HG03159 (cell line): ENCODE data around the gene GID8.

Source experiments
- ATAC-seq: cut with Tn5 transposase; IDR thresholded peaks from one replicate; pipeline ENCODE4 v1.9.1; 2021; ENCODE audit warnings: mild to moderate bottlenecking, moderate library complexity; ENCODE audit not compliant: unreplicated experiment

The GID8 gene

DNA sequence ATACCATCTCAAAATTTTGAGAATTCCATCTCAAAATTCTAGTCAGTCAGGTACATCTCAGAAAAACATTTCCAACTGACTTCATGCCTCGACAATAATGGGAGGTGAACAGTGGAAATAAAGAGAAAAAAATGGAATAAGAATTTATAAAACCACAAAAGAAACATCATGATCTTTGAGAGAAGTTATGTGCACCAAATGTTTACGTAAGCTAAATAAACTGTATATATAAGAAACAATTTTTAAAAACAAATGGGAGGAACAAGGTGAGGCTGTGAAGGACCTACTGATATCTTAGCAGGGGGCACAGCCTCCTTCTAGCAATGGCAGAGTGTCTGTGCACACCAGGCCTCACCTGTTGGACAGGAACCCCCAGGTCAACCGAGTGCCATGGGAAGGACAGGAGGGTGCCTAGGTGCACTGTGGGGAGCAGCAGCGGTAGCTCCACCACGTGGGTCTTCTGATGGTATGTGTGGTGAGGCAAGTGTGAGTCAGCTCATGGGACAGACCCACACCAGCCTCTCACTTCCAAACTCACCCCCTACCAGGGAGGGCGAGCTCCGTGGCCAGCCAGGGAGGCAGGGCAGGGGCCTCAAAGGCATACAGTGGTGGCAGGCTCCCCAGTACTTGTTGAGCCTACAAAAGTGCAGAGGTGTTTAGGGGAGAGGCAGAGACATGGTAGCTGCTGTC, 34.9 kb upstream of the GID8 start:
- no peak for ATAC-seq

DNA sequence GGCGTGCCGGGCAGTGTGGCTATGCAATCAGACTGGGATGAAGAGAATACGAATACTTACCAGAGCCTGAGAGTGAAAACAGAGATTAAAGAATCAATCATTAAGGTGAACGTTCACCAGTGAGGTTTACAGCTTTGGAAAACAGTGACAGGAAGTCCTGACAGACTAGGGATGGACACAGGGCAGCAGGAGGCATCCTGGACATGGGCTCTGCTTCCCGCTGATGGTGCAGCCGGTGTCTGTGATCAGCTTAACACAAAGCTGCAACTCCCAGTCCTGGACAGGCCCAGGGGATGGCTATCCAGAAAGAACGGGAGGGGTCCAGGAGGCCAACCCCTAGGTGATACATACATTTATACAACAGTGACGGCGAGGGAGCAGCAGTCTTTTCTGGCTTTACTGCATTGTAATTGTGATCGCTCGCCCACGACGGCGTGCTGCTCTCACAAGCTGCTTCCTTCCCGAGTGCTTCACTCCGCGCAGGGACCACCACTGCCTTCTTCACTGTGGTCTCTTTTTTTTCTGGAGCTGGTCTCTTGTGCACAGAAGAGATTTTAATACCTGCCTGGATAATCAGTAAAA, 32.3 kb upstream of the GID8 start:
- no peak for ATAC-seq

DNA sequence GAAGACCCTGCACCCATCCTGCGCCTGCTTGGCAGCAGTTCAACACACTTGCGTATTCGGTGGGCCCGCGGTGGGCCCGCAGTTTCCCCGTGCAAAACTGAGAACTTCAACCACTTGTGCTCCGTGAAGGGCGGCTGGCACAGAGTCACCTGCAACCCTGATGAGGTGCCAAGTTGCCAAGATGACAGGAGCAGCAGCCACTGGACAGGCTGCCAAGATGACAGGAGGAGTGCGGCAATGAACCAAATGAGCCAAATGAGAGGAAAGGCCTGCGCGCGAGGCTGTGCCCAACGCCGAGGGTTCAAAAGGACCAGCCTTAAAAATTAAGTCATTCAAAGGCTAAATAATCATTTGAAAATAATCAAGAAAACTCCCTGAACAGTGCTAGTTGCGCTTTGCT, 31.7 kb upstream of the GID8 start:
- ATAC-seq: no peak

DNA sequence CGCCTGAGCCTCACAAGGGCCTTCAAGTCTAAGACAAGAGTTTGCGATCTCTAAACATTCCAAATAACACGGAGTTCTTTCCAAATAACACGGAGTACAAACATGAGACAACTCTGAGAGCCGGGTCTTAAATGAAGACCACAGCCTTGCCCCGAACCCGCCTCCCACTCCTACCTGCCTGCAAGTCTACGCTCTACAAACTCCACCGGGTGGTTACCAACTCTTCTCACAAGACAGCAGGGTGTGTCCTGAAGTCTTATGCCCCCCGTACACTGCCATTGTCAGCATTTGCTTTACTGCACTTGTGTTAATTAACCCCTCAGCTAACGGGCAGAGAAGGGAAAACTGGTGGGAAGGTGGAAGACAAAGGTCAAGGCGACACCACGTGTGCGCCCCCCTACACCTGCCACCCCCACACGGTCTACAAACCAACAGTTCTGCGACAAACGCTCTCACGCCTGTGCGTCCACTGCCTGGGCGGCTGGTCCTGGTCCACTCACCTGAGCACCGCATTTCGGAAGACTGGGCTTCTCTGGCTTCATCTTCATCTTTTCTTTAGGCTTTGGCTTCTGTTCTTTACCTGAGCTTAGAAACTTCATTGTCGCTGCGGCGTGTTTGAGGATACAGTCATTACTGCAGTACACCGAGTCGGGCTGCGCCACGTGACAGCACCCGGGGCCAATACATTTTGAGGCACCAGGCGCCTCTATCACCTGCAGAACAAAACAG, 31.1 kb upstream of the GID8 start:
- ATAC-seq: no peak

DNA sequence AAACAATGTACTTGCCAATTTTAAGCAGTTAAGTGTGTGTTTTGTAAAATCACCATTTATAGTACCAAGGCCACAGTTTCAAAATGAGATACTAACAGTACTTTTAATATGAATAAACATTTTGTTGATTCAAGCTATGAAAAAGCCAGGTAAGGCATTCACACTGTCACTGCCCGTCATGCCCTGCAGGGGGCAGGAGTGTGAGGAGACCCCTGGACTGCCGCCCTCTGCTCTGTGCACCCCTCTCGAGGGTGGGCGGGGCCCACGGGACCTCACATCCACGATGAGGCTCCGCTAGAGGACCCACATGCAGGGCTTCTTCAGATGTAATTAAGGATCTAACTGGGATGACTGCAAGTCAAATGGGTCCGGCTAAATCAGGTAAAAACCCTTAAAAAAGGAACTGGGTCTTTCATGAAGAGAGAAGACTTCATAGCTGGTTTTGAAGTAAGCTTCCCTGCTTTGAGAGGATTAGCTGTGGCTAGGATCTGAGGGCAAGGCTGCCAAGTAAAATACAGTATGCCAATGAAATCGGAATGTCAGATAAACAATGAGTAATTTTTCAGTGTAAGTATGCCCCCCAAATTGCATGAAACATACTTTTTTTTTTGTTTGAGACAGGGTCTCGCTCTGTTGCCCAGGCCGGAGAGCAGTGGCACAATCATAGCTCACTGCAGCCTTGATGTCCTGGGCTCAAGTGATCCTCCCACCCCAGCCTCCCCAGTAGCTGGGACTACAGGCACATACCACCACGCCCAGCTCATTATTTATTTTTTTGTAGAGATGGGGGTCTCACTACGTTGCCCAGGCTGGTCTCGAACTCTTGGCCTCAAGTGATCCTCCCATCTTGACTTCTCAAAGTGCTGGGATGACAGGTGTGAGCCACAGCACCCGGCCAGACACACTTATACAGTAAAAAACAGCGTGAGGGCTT, 30.3 kb upstream of the GID8 start:
- no peak for ATAC-seq

DNA sequence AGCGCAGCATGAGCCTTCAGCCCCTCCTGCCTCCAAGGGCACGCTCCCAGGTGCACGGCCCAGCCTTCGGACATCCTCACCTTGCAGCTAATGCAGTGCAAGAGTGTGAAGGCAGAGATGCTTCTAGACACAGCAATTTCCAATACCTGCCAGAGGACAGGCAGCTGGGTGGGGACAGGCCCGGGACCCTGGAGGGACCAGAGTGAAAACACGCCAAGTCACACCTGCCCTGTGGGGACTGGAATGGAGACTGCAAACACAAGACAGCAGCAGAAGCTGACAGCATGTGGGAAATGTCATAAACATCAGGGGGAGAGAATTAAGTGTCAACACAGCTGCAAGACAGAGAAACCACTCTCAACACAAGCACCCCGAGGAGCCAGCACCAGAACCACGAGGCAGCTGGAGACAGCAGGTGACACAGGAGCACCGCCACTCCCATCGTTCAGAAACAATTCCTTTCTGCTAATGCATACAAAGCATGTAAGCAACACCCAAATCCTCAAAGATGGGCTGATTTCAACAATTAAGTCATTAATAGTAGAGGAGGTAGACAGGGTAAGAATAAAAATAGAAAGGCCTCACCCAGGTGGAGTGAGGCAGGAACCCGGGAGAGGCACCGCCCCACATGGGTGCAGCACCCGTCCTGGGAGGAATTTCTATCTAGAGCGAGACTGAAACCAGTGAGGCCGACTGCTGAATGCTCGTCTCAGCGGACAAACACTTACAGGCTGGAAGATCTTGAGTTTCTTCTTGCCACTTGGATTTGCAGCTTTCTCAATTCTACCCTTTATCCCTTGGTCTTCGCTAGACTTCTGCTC, 28.8 kb upstream of the GID8 start:
- ATAC-seq: no peak

DNA sequence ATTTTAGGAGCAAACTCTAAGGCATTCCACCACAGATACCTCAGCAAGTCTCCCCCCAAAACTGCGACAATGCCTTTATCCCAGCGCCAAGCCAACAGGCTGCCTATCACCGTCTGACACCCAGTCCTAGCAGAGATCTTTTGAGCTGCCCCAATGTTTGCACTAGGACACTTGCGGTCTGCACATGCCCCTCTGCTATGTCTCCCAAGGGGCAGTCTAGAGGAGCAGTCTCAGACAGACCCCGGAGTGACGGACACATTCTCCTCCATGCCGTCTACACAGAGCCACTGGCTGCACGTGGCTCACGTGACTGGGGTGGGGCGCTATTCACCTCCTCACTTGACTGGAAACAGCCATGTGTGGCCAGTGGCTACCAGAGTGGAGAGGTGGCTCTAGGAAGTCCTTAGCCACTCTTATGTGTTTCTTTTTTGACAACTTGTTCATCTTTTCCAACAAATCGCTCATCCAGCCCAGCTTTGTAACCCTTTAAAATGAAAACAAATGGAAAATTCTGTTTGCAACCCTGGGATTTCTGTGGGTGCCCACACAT, 27.7 kb upstream of the GID8 start:
- no peak for ATAC-seq

DNA sequence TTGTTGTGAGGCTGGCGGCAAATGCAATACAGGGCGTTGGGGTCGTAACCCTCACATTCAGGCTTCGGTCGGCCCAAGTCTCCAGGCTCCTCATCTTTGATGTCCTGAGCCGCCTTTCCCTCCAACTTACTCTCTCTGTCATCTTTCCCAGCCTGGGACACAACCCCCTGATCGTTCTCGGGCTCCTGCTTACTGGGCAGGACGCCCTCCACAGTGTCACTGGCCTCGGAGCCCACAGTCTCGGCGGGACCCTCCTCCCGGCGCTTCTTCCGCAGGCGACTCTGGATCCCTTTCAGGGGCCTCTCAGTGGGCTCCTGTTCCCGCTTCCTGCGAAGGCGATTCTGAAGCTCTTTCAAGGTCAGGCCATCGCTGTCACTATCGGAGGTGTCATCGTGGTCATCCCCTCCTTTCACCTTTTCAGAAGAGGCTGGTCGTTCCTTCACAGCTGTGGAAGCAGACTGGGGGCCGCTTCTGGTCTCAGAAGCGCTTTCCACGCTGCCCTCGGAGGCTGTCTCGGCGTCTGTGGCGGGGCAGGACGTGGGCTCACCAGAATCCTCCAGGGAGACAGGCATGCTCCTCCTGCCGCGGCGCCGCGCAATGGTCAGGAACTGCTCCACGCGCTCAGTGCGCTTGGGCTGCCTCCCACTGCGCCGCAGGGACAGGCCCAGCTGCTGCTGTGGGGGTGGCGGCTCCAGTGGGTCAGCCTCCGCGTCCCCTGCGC, 27.0 kb upstream of the GID8 start:
- ATAC-seq: no peak

DNA sequence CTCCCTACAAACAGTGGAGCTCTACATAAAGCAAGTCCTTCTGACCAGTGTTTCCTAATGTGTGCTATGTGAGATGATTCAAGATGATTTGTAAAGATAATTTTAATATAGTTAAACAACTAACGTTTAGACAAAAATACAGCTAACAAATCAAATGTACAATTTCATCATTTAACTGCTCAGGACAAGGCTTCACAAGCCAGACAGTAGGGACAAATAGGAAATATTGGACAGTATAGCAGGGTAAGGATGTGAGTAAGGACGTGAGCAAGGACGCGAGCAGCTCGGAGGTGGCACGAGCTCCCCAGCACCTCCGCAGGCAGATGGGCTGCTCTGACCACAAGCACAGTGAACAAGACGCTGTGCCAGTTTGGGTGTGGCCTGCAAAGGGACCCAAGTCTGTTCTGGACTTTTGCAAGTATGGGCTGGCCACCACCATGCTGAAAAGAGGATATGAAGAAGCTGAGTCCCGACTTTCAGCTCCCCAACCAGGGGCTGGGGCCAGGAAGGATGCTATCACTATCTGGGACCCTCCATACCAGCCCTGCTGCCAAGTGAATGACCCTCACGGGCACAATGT, 26.2 kb upstream of the GID8 start:
- no peak for ATAC-seq

DNA sequence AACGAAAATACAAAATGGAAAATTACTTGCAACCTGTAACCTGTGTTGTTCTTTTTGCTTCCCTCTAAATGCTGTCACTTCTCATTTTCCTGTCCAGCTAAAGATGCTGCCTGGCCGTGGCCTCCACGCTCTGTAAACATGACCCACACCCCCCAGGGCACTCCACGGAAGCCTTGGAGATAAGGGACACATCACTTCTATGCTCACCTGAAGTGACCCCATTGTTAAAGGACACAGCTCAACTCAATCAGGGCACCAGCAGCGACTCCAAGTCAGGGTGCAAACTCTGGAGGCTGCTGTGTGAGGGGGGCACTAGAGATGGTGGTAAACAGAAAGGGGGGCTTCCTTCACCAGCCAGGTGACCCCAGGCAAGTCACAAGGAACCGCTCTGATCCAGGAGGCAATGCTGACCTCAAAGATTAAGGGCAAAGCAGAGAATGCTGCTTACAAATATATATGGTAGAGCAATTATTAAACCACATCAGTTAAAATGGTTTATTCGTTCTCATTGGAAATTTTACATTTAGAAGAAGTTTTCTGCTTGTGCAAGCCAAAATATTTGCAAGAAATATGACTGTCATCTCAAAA, 24.8 kb upstream of the GID8 start:
- ATAC-seq: no peak

DNA sequence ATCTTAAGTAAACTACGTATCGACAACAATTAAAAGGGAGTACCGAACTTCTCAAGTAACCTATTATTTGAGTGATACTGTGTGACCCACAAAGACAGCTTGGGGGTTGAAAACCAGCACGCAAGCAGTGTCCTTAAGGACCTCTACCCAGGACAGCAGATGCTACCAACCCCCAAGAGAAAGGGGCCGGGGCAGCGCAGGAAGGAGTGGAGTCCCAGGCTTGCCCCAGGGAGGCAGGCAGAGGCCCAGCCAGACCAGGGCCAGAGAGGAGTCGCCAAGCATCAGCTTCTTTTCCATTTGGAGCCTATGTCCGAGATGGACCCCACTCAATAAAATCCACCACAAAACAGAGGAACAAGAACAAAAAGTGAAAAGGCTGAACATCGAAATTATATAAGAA, 23.5 kb upstream of the GID8 start:
- no peak for ATAC-seq

DNA sequence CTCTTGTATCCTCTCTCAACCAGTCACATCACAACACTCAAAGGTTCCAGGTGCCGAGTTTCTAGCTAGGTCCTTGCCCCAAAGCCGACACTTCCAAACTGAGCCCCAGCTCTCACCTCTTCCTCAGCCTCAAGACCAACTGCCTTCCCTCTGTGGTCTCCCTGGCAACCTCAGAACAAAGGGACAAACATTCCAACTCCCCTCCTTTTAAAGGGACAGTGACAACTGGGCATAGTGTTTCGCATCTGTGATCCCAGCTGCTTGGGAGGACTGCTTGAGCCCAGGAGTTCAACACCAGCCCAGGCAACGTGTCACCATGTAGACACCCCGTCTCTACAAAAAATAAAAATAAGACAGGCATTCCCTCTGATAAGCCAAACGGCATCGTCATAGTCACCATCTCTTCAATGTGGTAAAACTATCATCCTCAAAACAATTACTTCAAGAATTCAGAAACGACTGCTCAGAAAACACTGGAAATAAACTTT, 22.9 kb upstream of the GID8 start:
- ATAC-seq: no peak

DNA sequence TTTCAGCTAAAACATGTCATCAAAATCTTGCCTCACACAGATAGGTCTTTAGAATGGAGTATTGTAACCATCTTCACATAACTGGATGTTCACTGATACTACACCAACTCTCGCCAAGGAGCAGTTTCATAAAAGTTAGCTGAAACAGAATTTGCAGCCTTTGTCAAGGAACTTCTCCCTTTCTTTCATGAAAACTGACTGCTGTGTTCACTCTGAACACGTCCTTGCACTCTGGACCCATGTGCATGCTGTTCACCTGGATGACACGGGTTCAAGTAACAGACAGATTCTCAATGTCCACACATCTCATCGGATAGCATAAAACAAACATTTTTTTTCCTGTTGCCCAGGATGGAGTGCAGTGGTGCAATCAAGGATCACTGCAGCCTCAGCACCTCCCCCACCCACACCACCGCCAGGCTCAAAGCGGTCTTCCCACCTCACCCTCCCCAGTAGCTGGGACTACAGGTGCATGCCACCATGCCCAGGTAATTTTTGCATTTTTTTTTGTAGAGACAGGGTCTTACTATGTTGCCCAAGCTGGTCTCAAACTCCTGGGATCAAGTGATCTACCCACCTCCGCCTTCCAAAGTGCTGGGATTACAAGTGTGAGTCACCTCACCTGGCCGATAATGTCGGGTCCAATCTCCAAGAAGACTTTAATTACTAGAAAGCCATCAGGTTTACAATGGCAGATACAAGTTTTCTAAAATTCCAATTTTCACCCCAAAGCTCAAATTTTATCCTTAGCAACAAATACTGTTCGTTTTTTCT, 21.1 kb upstream of the GID8 start:
- ATAC-seq: no peak

DNA sequence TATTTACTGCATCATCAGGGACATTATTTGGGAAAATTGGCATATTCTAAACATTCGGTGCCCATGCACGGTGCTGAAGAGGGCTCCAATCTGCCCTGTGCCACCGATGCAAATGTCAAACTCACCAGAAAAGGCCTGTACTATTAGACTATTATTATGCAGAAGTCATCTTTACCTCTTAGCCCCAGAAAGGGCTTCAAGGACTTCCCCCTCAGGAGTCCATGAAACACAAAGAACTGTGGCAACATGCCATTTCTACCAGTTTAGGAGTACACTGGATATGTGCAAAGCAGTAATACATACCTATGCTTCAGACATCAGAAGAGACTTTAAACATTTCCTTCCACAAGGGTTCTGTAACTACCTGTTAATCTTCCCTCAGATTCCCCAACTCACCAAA, 20.2 kb upstream of the GID8 start:
- no peak for ATAC-seq

DNA sequence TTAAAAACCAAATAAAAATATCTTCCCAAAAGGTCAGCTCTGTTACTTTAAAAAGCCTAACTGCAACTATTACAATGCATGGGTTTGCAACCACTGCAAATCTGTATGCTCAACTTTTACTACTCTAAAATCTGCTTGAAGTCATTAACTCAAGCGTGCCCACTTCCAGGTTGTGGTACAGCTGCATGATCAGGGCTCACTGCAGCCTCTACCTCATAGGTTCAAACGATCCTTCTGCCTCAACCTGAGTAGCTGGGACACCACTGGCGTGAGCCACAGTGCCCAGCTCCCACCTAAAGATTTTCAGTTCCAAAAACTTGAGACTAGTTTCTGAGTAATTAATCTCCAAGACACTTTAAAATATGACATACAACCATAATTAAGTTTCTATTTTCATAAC, 19.8 kb upstream of the GID8 start:
- no peak for ATAC-seq

DNA sequence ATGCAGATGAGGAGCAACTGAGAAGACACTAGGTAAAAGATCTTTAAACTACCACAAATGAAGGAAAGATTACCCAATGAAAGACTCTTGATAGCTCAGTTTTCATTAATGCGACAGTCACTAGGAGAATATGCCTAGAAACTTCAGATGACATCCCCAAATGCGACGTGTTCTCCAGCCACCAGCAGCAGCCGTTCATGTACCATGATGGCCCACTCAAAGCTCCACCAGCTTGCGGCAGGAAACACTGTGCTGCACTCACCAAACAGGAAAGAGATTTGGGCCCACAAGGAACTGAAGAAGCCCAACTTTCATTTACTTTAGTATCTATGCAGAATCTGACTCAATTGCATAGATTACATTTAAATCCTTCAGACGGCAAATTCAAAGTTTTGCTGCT, 19.1 kb upstream of the GID8 start:
- no peak for ATAC-seq

DNA sequence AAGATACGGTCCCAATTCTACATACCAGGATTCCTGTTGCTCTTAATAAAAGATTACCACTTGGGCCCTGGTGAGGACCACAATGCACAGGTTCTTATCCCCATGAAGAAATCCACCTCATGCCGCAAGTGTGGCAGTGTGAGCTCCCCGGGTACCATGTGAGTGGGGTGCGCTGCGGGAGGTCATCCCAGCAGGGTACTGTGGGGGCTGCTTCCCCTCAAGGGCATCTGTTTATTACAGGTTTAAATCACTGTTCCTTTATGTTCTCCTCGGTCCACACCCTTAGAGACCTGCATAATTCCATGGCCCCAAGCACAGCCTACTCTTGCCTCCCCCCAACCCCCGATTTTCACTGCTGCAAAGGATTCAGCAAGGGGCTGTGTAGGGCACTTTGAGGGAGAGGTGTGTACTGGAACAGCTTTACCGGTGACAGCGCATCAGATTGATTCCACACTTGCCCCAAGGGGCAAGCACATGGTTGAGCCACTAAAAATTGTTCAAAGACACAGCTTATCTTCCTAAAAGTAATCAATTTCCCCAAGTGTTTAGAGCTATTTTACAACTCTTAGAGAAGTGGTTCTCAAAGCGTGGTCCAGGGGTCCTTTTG, 17.8 kb upstream of the GID8 start:
- ATAC-seq: no peak
